ENCODE measurements around the gene CCDC191. TPM values are rescaled to one million over a fixed set of nuclear protein-coding genes. Genes with fewer than 3 reads are reported as not detected.

The CCDC191 gene
- total RNA-seq, 4 donors from 2014 or later = 7.5 to 13.5 (median 10.8) TPM

DNA sequence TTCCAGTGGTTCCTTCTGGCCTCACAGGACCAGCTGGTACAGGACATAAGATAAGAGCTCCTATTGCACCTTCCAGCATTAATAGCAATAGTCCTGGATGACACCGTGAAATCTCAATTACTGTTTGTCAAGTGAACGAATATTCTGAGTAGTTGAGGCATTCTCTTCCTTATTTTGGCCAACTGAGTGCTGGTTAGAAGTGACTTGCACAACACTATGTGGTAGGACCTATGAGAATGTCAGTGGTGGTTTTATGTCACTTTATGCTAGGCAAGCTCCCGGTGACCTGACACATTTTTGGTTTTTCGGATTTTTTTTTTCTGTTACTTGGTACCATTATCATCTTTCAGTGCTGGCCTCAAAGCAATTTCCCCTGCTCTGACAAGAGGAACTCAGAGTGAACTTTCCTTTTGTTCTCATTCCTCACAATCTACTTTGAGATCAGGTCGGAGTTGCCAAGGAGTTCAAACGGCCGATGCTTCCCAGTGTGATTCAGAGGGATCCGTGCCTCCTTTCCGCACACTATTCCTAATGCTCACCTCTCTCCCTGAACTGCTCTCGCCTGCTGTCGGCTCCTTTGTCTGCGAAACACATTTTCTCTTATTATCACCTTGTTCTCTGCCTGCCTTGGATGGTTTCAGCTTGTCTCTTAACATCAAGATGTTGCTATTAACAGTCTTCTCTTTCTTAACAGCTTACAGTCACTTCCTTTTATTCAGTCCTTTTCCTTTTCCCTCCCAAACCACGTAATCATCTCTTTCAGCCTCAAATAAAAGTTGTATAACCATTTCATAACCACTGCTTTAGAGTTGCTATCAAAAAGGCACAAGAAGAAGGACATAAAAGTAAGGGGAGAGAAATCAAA is 36.1 kb upstream of the CCDC191 start:
- WGBS, 2 donors = 43 to 47% methylated on average over 13 of the region's 13 CpGs

DNA sequence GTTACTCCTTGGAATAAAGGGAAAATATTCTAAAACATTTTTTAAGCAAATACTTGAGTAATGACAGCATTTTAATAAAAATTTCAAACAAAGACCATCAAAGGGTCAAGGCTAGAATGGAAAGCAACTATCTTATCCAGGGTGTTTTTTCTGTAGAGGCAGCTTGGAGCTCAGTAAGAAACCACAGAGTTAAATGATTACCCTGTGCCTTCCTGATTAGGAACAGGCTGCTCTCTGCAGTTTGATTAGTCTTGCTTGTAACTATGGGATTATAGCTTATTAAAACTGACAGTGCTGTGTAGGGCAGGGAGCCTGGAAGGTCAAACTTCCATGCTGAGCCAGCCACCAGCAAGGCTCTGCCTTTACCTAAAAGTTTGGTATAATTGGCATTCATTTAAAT is 33.3 kb upstream of the CCDC191 start:
- Histone ChIP-seq H3K4me1 (peaks cover 0 to 20% (median 0%) of the 10 kb centered on the region in 4 donors), H3K4me3 (no peak overlapping the region)

More for the DNA sequence above, 36.1 kb upstream of the CCDC191 start:
- Histone ChIP-seq H3K4me1 (peaks cover 0 to 20% (median 0%) of the 10 kb centered on the region in 4 donors), H3K27me3 (no peaks in the 10 kb centered on the region), H3K9me3 (no peaks in the 10 kb centered on the region), H3K27ac (peak overlapping the region in 1 of 4 donors; percentile 44), H3K36me3 (peaks cover 0 to 20% (median 0%) of the 10 kb centered on the region in 3 donors), H3K4me3 (no peak overlapping the region)
- TF ChIP-seq POLR2A (IDR thresholded peaks at IDR 0.05) (no peak), EP300 (IDR thresholded peaks at IDR 0.05) (no peak)
- TF ChIP-seq, protein P1, sequence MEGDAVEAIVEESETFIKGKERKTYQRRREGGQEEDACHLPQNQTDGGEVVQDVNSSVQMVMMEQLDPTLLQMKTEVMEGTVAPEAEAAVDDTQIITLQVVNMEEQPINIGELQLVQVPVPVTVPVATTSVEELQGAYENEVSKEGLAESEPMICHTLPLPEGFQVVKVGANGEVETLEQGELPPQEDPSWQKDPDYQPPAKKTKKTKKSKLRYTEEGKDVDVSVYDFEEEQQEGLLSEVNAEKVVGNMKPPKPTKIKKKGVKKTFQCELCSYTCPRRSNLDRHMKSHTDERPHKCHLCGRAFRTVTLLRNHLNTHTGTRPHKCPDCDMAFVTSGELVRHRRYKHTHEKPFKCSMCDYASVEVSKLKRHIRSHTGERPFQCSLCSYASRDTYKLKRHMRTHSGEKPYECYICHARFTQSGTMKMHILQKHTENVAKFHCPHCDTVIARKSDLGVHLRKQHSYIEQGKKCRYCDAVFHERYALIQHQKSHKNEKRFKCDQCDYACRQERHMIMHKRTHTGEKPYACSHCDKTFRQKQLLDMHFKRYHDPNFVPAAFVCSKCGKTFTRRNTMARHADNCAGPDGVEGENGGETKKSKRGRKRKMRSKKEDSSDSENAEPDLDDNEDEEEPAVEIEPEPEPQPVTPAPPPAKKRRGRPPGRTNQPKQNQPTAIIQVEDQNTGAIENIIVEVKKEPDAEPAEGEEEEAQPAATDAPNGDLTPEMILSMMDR (IDR thresholded peaks at IDR 0.05) = no peak
- DNase-seq (ENCODE audit: low spot score in 2 of 2) = no peak

DNA sequence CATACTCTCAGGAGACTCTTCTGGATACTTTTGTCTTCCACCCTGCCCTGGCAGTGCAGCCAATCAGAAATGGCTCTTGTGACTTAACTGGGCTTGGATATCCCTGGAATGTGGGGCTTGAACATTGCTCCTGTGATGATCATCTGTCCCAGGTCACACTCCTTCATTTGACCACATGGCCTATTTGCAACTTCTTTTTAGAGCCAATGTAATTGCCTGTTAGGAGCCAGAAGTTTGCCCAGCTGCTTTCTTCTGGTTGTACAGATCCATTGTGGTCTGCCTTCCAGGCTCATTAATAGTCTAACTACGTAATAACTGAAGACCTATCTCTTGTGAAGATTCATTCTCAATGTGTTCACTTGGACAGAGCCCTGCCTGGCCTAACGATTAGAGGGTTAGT is 30.0 kb upstream of the CCDC191 start:
- H3K9me3 ChIP-seq = no peaks in the 10 kb centered on the region
- DNase-seq (ENCODE audit: low spot score in 2 of 2) = no peak
- WGBS, 2 donors = 92 to 94% methylated on average over 2 of the region's 2 CpGs
- H3K27me3 ChIP-seq = no peaks in the 10 kb centered on the region
- H3K4me1 ChIP-seq = no peaks in the 10 kb centered on the region
- H3K36me3 ChIP-seq = peaks cover 0 to 81% (median 13%) of the 10 kb centered on the region in 3 donors
- H3K27ac ChIP-seq = no peak overlapping the region
- TF ChIP-seq POLR2A (IDR thresholded peaks at IDR 0.05) (no peak), EP300 (IDR thresholded peaks at IDR 0.05) (no peak)
- TF ChIP-seq, protein P1 (IDR thresholded peaks at IDR 0.05) = no peak
- no peak overlapping the region for H3K4me3 ChIP-seq

More for the DNA sequence above, 33.3 kb upstream of the CCDC191 start:
- DNase-seq (ENCODE audit: low spot score in 2 of 2) = no peak
- Histone ChIP-seq H3K9me3 (no peaks in the 10 kb centered on the region), H3K27me3 (no peaks in the 10 kb centered on the region), H3K36me3 (peaks cover 0 to 48% (median 13%) of the 10 kb centered on the region in 3 donors), H3K27ac (no peak overlapping the region)
- TF ChIP-seq EP300 (IDR thresholded peaks at IDR 0.05) (no peak), POLR2A (IDR thresholded peaks at IDR 0.05) (no peak)
- TF ChIP-seq, protein P1 (IDR thresholded peaks at IDR 0.05) = no peak

DNA sequence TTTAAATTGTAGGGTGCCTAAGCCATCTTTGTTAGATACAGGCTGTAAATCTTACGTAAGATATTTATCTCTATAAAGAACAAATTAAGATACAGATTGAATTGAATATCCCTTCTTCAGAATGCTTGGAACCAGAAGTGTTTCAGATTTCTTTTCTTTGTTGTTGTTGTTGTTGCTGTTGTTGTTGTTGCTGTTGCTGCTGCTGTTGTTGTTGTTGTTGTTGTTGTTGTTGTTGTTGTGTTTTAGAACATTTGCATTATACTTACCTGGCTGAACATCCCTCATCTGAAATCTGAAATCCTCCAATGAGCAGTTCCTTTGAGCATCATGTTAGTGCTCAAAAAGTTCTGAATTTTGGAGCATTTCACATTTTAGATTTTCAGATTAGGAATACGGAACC is 26.8 kb upstream of the CCDC191 start:
- DNase-seq (ENCODE audit: low spot score in 2 of 2) = no peak
- 93 to 96% methylated on average over 2 of the region's 2 CpGs for WGBS, 2 donors
- H3K4me1 ChIP-seq = no peaks in the 10 kb centered on the region
- H3K4me3 ChIP-seq = no peak overlapping the region
- H3K27ac ChIP-seq = no peak overlapping the region
- no peaks in the 10 kb centered on the region for H3K9me3 ChIP-seq
- TF ChIP-seq POLR2A (IDR thresholded peaks at IDR 0.05) (no peak), EP300 (IDR thresholded peaks at IDR 0.05) (no peak)
- TF ChIP-seq, protein P1 (IDR thresholded peaks at IDR 0.05) = no peak
- no peaks in the 10 kb centered on the region for H3K27me3 ChIP-seq
- H3K36me3 ChIP-seq = peaks cover 0 to 98% (median 13%) of the 10 kb centered on the region in 3 donors

DNA sequence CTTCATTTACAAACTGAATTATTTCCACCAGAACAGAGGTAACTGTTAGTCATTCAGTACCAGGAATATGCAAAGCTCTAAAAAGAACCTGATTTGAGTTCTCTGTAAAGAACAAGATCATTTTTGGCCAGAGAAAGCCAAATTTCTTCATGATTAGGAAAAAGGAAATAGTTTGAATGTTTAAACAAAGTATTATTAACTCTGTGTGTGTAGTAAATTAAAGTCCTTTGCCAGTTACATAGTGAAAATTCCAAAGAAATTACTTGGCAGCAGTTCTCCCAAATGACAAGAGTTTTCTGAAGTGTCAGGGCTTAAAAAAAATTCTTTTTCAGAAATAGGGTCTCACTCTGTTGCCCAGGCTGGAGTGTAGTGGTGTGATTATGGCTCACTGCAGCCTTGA is 24.7 kb upstream of the CCDC191 start:
- TF ChIP-seq POLR2A (IDR thresholded peaks at IDR 0.05) (no peak), EP300 (IDR thresholded peaks at IDR 0.05) (no peak)
- TF ChIP-seq, protein P1 (IDR thresholded peaks at IDR 0.05) = no peak
- no peak overlapping the region for H3K27ac ChIP-seq
- H3K4me1 ChIP-seq = no peaks in the 10 kb centered on the region
- DNase-seq (ENCODE audit: low spot score in 2 of 2) = no peak
- H3K9me3 ChIP-seq = no peaks in the 10 kb centered on the region
- H3K36me3 ChIP-seq = peaks cover 0 to 98% (median 8%) of the 10 kb centered on the region in 3 donors
- H3K4me3 ChIP-seq = no peak overlapping the region
- no peaks in the 10 kb centered on the region for H3K27me3 ChIP-seq
